Measurements from ENCODE around the gene XKRX.

The XKRX gene

DNA sequence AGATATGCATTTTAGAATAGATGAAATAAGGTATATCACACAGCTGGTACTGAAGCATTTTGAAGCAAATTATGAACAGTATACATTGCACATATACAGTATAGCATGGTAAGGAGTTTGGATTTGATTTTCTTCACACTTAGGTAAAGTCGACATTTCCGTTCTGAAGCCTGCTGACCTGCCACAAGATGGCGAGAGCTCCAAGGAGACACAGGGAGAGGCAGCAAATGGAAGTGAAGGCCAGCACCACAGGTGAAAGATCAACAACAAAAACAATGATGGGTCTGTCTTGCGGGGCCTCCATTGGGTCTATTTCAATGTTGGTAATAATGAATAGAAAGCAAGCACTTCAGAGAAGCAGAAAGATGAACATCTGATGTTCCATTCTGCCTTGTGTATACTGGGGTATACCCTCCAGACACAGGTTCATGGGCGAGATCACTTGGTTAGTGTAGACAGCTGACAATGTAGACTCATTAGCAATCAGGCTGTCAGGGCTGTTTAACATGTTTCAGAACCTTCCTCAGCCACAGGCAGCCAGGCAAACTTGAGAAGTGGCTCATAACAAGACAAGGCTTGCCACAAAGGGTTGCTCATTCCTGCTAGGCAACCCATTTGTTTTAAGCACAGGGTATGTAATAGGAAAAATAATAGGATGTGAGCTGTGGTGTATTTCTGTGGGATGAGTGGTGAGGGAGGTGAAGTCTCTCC lies 33.2 kb downstream of the XKRX start:
- no peak for DNase-seq (ENCODE audit: low spot score)

DNA sequence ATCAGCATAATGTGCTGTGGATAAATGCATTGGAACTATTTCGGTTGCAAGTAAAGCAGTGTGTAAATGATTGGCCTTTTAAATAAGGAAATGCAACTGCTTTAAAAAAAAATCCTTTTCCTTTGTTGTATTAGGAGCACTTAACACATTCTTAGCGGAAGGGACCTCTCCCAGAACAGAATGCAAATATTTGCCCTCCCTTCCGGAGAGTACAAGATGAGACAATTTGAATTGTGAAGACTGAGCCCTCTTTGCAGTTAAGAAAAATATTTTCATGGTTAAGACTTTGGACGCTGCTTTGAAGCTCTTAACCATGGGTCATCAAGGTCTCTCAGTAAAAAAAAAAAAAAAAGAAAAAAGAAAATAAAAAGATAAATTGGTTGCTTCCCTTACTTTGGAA lies 45.1 kb downstream of the XKRX start:
- DNase-seq (ENCODE audit: low spot score), result no peak

- DNase-seq (ENCODE audit: low spot score), result no peak
These were observed 48.3 kb downstream of the XKRX start for GRCh38 chrX:100880368-100880767.

DNA sequence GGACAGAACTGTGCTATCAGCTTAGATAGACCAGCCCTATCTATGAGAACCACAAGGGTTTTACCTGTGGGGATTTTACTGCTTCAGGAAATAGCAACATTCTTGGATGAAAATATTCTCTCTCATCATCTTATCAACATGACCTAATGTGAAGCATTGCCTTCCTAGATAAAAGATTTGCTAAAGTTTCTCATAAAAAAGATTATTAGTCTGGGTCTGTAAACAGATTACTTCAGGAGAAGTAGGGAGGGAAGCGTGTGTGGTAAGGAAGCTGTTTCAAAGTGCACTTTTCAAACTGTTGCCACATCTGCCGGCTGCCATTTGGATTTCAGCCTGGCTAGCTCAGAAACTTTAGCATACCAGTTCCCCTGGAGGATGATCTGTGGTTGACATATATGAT lies 54.4 kb downstream of the XKRX start, which contains the start of gene NOX1:
Gene NOX1, minus strand, starts transcription at position 35 of the 400 bp plus-strand sequence. CDS start 220 bp downstream, outside the sequence.
- DNase-seq (ENCODE audit: low spot score), result no peak

DNA sequence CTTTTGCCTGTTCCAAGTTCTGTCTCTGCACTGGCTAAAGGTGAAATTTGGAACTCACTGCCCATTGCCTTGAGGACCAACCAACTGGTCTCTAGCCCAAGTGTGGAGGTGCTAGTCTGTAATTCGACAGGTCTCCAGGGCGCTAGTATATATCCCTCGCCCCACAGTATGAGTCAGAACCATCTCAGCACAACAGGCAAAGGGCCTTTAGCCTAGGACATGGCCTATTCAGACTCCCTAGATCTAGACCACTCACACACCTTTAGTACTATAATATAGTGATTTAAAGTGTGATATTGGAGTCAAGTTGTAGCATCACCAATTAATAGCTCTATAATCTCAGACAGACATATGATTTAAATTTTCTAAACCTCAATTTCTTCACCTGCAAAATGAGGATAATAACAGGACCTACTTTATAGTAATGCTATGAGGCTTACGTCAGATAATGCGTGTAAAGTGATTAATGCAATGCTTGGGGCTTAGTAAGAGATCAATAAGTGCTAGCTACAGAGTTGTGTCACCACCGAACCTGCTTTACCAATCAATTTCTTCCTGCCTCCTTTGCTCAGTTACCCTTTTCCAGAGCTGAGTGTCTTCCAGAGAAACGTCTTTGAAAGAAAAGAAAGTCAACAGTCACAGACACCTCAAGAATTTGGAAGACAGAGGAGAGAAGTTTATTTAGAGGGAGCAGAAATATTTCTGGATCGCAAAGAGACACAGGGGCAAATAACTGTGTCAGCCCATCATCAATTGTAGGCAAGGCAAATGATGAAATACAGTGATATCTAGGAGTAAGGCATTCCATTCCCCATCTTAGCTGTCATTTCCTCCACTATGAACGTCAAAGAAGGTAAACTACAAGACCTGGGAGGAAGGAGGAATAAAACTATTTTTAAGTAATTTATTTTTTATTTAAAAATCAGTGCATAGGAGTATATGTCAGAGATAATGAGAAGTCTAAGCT lies 56.8 kb downstream of the XKRX start:
- DNase-seq (ENCODE audit: low spot score), result no peak

GRCh38 chrX:100870527-100870926 lies 58.2 kb downstream of the XKRX start:
- DNase-seq (ENCODE audit: low spot score), result no peak

- DNase-seq (ENCODE audit: low spot score), result no peak
These were observed 60.4 kb downstream of the XKRX start for GRCh38 chrX:100868273-100868672.

DNA sequence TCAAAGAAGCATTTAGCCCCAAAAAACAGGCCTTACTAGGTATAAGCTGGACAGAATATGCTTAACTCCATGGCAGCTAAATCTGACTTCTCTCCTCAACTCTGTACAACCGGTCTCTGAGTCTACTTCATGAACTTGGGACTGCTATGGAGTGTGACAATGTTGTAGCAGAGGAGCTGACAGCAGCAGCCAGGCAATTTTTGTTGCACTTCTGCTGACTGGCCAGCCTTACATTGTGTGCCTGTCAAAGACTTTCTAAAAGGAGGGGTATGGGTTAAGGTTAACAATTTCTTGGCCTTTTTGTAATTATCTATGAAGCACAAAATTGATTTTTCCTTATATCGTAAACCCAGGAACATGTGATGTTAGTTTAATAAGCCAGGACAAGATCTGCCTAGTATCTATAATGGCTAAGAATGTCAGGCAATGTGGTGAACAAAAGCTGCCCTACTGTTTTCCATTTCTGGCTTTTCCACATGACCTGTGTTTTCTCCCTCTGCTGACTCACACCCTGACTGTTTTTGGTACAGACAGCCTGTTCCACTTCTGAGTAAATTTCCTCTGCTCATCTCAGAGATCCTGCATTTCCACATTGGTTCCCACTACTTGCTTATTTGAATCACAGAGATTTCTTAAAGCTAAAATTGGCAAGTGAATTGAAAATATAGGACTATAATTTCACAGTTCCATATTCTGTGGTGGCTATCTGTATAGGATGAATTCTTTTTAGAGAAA lies 63.9 kb downstream of the XKRX start:
- peak; percentile 1 for DNase-seq (ENCODE audit: low spot score)

Data from pons (tissue), 1 donor.